GM21737 (cell line): Measurements from ENCODE around the gene SPDYE3.
"Not testable (repeated sequence)": the region's sequence is repeated elsewhere in the genome, so short reads cannot be mapped to it uniquely, and the experiment has no call there.

Source experiments
- ATAC-seq: cut with Tn5 transposase; IDR thresholded peaks from one replicate; pipeline ENCODE4 v1.9.1; 2021; ENCODE audit warnings: mild to moderate bottlenecking, moderate library complexity; ENCODE audit not compliant: unreplicated experiment

The SPDYE3 gene

GRCh38 chr7:100287191-100287969 is 20.1 kb upstream of the SPDYE3 start:
- ATAC-seq: not testable (repeated sequence)

DNA sequence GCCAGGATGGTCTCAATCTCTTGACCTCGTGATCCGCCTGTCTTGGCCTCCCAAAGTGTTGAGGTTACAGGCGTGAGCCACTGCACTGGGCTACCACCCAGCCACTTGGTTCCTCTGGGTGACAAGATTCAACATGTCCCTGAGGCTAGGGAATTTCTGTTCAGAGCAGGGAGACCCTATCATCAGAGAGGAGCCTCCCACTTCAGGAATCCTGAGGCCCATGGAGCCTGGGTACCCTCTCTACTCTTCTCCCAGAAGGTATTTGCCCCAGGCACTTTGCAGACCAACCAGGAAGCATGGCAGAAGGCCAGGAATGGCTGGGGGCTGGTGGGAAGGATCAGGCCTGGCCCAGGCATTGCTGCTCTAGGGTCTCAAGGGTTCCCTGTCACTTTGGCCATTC is 19.2 kb upstream of the SPDYE3 start:
- ATAC-seq: not testable (repeated sequence)

DNA sequence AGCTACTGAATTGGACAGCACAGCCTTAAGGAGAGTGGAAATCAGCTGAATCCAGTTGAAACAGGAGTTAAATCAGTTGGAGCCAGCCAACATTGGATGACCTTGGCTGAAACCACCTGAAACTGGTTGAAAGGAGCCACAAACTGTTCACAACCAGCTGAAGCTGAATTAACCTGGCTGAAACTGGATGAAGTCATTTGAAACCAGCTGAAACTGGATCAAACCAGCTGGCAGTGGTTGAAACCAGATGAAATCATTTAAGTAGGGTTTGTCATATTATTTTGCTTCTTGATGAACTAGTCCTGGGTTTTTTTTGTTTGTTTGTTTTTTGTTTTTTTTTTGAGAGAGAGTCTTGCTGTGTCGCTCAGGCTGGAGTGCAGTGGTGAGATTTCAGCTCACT is 15.3 kb upstream of the SPDYE3 start:
- not testable (repeated sequence) for ATAC-seq

GRCh38 chr7:100295269-100295668 is 12.2 kb upstream of the SPDYE3 start:
- ATAC-seq: not testable (repeated sequence)

GRCh38 chr7:100297852-100298631 is 9.5 kb upstream of the SPDYE3 start:
- ATAC-seq: not testable (repeated sequence)

- not testable (repeated sequence) for ATAC-seq
Observed at GRCh38 chr7:100298632-100298895, 8.9 kb upstream of the SPDYE3 start.

- ATAC-seq: not testable (repeated sequence)
Observed at GRCh38 chr7:100304526-100304925, 3.0 kb upstream of the SPDYE3 start.

- not testable (repeated sequence) for ATAC-seq
Observed at GRCh38 chr7:100318329-100318728, 10.8 kb downstream of the SPDYE3 start.

- not testable (repeated sequence) for ATAC-seq
Observed at GRCh38 chr7:100321648-100322047, 14.1 kb downstream of the SPDYE3 start.

- ATAC-seq: not testable (repeated sequence)
Observed at GRCh38 chr7:100324194-100324593, 16.7 kb downstream of the SPDYE3 start.

DNA sequence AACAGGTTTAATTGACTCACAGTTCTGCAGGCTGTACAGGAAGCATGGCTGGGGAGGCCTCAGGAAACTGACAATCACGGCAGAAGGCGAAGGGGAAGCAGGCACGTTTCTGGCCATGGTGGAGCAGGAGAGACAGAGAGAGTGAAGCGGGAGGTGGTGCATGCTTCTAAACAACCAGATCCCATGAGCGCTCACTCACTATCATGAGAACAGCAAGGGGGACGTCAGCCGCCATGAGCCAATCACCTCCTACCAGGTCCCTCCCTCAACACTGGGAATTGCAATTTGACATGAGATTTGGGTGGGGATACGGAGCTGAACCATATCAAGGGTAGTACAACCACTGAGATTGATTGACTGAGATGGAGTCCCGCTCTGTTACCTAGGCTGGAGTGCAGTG is 18.2 kb downstream of the SPDYE3 start:
- ATAC-seq: not testable (repeated sequence)

DNA sequence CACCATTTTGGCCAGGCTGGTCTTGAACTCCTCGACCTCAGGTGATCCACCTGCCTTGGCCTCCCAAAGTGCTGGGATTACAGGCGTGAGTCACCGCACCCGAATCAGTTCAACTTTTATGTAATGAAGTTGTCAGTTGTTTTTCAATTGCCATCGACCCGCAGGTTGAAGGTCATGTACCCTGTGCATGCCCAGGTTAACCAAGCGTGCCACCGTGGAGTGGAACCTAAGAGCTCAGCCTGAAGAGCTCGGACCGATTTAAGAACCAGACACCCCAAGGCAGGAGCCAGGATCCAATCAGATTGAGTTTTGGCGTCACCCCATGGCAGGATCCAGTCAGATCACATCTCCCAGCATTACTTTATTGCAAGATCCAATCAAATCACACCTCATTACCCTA is 19.4 kb downstream of the SPDYE3 start:
- not testable (repeated sequence) for ATAC-seq

- ATAC-seq: peak; percentile 96
Observed at GRCh38 chr7:100335566-100336466, 28.3 kb downstream of the SPDYE3 start.

DNA sequence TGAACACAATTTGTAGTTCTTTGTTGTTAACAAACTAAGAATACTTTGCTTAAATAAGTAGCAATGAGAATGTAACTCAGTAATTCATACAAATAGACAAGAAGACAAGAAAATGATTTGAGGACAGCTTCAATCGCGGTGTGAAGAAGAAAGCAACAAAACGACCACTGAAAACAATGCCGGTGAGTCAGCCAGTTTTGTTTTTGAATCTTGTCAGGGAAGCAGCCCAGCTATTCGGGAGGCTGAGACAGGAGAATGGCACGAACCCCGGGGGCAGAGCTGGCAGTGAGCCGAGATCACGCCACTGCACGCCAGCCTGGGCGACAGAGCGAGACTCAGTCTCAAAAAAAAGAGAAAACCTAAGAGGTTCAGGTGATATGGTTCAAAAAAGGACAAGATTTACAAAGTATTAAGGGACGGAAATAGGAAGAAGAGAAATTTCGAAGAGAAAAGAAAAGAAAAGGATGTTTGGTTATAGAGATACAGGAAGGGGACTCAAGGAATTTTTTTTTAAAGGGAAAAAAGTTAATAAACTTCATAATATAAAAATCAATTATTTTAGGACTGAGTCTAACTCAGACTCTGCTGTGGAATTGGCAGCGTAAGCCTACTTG is 30.7 kb downstream of the SPDYE3 start:
- ATAC-seq: not testable (repeated sequence)

GRCh38 chr7:100341286-100341685 is 33.8 kb downstream of the SPDYE3 start:
- ATAC-seq: not testable (repeated sequence)

- ATAC-seq: no peak
Observed at GRCh38 chr7:100342765-100343164, 35.3 kb downstream of the SPDYE3 start.

DNA sequence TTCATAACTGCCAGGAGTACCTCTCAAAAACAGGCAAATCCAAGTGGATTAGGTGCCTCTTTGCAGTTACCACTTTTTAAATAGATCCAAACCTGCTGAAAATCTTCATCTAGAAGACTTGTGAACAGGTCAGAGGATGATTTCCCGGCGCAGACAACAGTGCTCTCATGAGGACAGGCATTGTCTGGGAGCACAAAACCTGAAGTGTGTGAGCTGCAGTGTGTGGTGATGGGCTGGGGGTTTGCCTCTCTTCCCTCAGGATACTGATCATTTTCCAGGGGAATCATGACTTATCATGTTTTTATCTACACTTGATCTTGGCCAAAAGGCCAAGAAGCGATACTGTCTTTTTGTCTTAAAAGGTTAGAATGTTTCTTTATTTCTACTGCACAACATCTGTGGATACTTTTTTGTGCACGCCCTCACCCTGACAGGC is 36.6 kb downstream of the SPDYE3 start:
- peak; percentile 3 for ATAC-seq

GRCh38 chr7:100344560-100345287 is 37.2 kb downstream of the SPDYE3 start:
- ATAC-seq: peak; percentile 78

DNA sequence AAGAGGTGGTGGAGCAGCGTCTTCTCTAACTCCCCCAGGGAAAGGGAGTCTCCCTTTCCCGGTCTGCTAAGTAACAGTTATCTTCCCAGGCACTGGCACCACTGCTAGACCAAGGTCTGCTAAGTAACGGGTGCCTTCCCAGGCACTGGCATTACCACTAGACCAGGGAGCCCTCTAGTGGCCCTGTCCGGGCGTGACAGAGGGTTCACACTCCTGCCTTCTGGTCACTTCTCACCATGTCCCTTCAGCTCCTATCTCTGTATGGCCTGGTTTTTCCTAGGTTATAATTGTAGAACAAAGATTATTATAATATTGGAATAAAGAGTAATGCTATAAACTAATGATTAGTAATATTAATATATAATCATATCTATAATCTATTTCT is 37.8 kb downstream of the SPDYE3 start:
- peak; percentile 17 for ATAC-seq

- no peak for ATAC-seq
Observed at GRCh38 chr7:100346921-100347320, 39.4 kb downstream of the SPDYE3 start.
